HG03575 (cell line): ENCODE results near the gene EEF1G.
A peak's percentile ranks its signal among the peaks of the same experiment; 100 is the strongest.
"Not testable (repeated sequence)": the region's sequence is repeated elsewhere in the genome, so short reads cannot be mapped to it uniquely, and the experiment has no call there.

Experiments used
- ATAC-seq: cut with Tn5 transposase; IDR thresholded peaks from one replicate; pipeline ENCODE4 v1.9.1; 2021; ENCODE audit not compliant: unreplicated experiment, insufficient number of reproducible peaks, low FRiP score; ENCODE audit errors: extremely low read depth

EEF1G gene

GRCh38 chr11:62604460-62605120 is 30.9 kb upstream of the EEF1G start:
- no peak for ATAC-seq

GRCh38 chr11:62603776-62604299 is 30.1 kb upstream of the EEF1G start:
- no peak for ATAC-seq

- ATAC-seq: no peak
These were observed 29.3 kb upstream of the EEF1G start for GRCh38 chr11:62603072-62603408.

- ATAC-seq: no peak
These were observed 28.7 kb upstream of the EEF1G start for GRCh38 chr11:62602141-62603071.

- ATAC-seq: peak; percentile 45
These were observed 27.9 kb upstream of the EEF1G start, which contains the start of gene MTA2 for GRCh38 chr11:62601372-62602140. Gene MTA2 (minus strand): TSS chr11:62601865. CDS start chr11:62601450, 415 bp downstream.

- ATAC-seq: no peak
These were observed 27.4 kb upstream of the EEF1G start for GRCh38 chr11:62601122-62601371.

- ATAC-seq: no peak
These were observed 26.9 kb upstream of the EEF1G start for GRCh38 chr11:62600367-62601121.

GRCh38 chr11:62599901-62600300 is 26.2 kb upstream of the EEF1G start:
- ATAC-seq: no peak

GRCh38 chr11:62599069-62599696 is 25.5 kb upstream of the EEF1G start:
- no peak for ATAC-seq

GRCh38 chr11:62595124-62595523 is 21.4 kb upstream of the EEF1G start:
- ATAC-seq: no peak

GRCh38 chr11:62593434-62594044 is 19.8 kb upstream of the EEF1G start:
- no peak for ATAC-seq

GRCh38 chr11:62592989-62593421 is 19.3 kb upstream of the EEF1G start:
- ATAC-seq: no peak

- ATAC-seq: no peak
These were observed 18.6 kb upstream of the EEF1G start for GRCh38 chr11:62592146-62592815.

GRCh38 chr11:62591448-62592145 is 17.9 kb upstream of the EEF1G start, which contains the start of gene TUT1:
Gene TUT1 (minus strand): TSS chr11:62591523. CDS start chr11:62591485, 38 bp downstream.
- ATAC-seq: peak; percentile 49

- no peak for ATAC-seq
These were observed 15.4 kb upstream of the EEF1G start for GRCh38 chr11:62588966-62589637.

GRCh38 chr11:62585356-62585755 is 11.7 kb upstream of the EEF1G start:
- not testable (repeated sequence) for ATAC-seq
